Renal pelvis (tissue), 4 donors: ENCODE data around the gene KCNJ16. TPM values are rescaled to one million over a fixed set of nuclear protein-coding genes. Genes with fewer than 3 reads are reported as not detected.

Experiments
- DNase-seq: peaks from one replicate; pipeline ENCODE4 v3.0.0-alpha.2; 2013
- polyA plus RNA-seq, 3 donors: library from polyadenylated mRNA; unstranded; fragments of 120-200 nt; gene quantifications; one replicate each; pipeline ENCODE4 v1.2.1, GENCODE V29; 2013; ENCODE audit not compliant: insufficient read length in 3 of 3

The KCNJ16 gene
- polyA plus RNA-seq, 3 donors = 102 to 211 (median 146) TPM

GRCh38 chr17:70123193-70123592, 48.2 kb downstream of the KCNJ16 start:
- no peak for DNase-seq

GRCh38 chr17:70124723-70125122, 49.7 kb downstream of the KCNJ16 start:
- no peak for DNase-seq

- DNase-seq = no peak
These were observed 52.3 kb downstream of the KCNJ16 start for GRCh38 chr17:70127221-70127873.

- no peak for DNase-seq
These were observed 53.8 kb downstream of the KCNJ16 start for GRCh38 chr17:70128727-70129238.

GRCh38 chr17:70130289-70130688, 55.3 kb downstream of the KCNJ16 start:
- DNase-seq = no peak

- DNase-seq = no peak
These were observed 57.5 kb downstream of the KCNJ16 start for GRCh38 chr17:70132505-70132904.

- DNase-seq = no peak
These were observed 59.0 kb downstream of the KCNJ16 start for GRCh38 chr17:70134042-70134441.

- DNase-seq = no peak
These were observed 59.8 kb downstream of the KCNJ16 start for GRCh38 chr17:70134777-70135176.

GRCh38 chr17:70136131-70136530, 61.1 kb downstream of the KCNJ16 start:
- DNase-seq = no peak

GRCh38 chr17:70137451-70138230, 62.6 kb downstream of the KCNJ16 start:
- DNase-seq = no peak

- DNase-seq = no peak
These were observed 63.4 kb downstream of the KCNJ16 start for GRCh38 chr17:70138291-70138865.

- no peak for DNase-seq
These were observed 64.5 kb downstream of the KCNJ16 start for GRCh38 chr17:70139449-70139993.

GRCh38 chr17:70144260-70144846, 69.3 kb downstream of the KCNJ16 start:
- no peak for DNase-seq

- no peak for DNase-seq
These were observed 78.2 kb downstream of the KCNJ16 start for GRCh38 chr17:70153210-70153609.

GRCh38 chr17:70157151-70157550, 82.1 kb downstream of the KCNJ16 start:
- DNase-seq = no peak

GRCh38 chr17:70158180-70158579, 83.2 kb downstream of the KCNJ16 start:
- DNase-seq = no peak

GRCh38 chr17:70158591-70158990, 83.6 kb downstream of the KCNJ16 start:
- DNase-seq = no peak

GRCh38 chr17:70159980-70160379, 85.0 kb downstream of the KCNJ16 start:
- no peak for DNase-seq

- no peak for DNase-seq
These were observed 86.5 kb downstream of the KCNJ16 start for GRCh38 chr17:70161519-70161918.

GRCh38 chr17:70165383-70165782, 90.4 kb downstream of the KCNJ16 start:
- no peak for DNase-seq

GRCh38 chr17:70166615-70167014, 91.6 kb downstream of the KCNJ16 start:
- no peak for DNase-seq
